B cell (primary cell): ENCODE results near the gene UBAC2. TPM values are rescaled to one million over a fixed set of nuclear protein-coding genes. Genes with fewer than 3 reads are reported as not detected.

Experiments
- ATAC-seq: fragments of 200-7000 bp; cut with Tn5 transposase; one replicate; pipeline ENCODE4 v1.10.0; 2021; ENCODE audit warnings: low read depth, mild to moderate bottlenecking, moderate number of reproducible peaks, moderate library complexity
- CTCF ChIA-PET: fragments of 350-600 bp; sonication (Branson Sonifier 250); formaldehyde crosslinking; loops from one replicate; lab custom pipeline; 2021; ENCODE audit warnings: antibody characterized with exemption, inconsistent platforms; lab: Charles Lee
- POLR2A ChIA-PET: fragments of 350-600 bp; sonication (Branson Sonifier 250); formaldehyde crosslinking; loops from one replicate; lab custom pipeline; 2021; ENCODE audit warnings: antibody characterized with exemption; lab: Charles Lee
- DNase-seq: peaks from one replicate; pipeline ENCODE4 v3.0.0; 2013
- H2AFZ ChIP-seq: 2 replicates; pipeline ENCODE4 v1.6.1; 2012; ENCODE audit warnings: mild to moderate bottlenecking, low read depth, low read length; ENCODE audit not compliant: insufficient read depth, poor library complexity, severe bottlenecking
- H3K27ac ChIP-seq, 2 donors: 1 replicate in 1 of 2; 2 replicates in 1 of 2; pipeline ENCODE4 v1.5.1; 2012 to 2013; ENCODE audit warnings: low read length in 2 of 2, mild to moderate bottlenecking in 2 of 2, moderate library complexity in 1 of 2
- H3K27me3 ChIP-seq, 4 experiments: fragments of 200-600 bp in 1 of 4; sonication (generic) in 1 of 4; replicated peaks in 1 of 4; 1 replicate in 2 of 4; 2 replicates in 2 of 4; pipeline versions ENCODE4 v1.6.1 to v1.7.0; 2013 to 2016; ENCODE audit warnings: low read length in 3 of 4, mild to moderate bottlenecking in 2 of 4, mixed read lengths in 1 of 4, moderate library complexity in 1 of 4; ENCODE audit not compliant: insufficient read depth in 4 of 4, control insufficient read depth in 3 of 4; ENCODE audit errors: control extremely low read depth in 1 of 4
- H3K36me3 ChIP-seq, 2 experiments: replicated peaks in 1 of 2; 1 replicate in 1 of 2; 2 replicates in 1 of 2; pipeline versions ENCODE4 v1.6.1 to v1.7.1; 2013; ENCODE audit warnings: low read length in 1 of 2; ENCODE audit not compliant: insufficient read depth in 2 of 2, control insufficient read depth in 1 of 2; ENCODE audit errors: control extremely low read depth in 1 of 2, extremely low read depth in 1 of 2
- H3K4me1 ChIP-seq, 2 donors: fragments of 200-600 bp in 1 of 2; sonication (generic) in 1 of 2; 1 replicate in 1 of 2; 2 replicates in 1 of 2; pipeline versions ENCODE4 v1.5.1 to v1.6.1; 2013 to 2017; ENCODE audit warnings: low read length in 2 of 2; ENCODE audit not compliant: control insufficient read depth in 2 of 2, insufficient read depth in 2 of 2
- H3K4me2 ChIP-seq: replicated peaks from 2 replicates; pipeline ENCODE3; 2012; ENCODE audit warnings: mild to moderate bottlenecking, low read depth, low read length; ENCODE audit not compliant: poor library complexity, severe bottlenecking
- H3K4me3 ChIP-seq, 5 experiments: fragments of 200-600 bp in 1 of 5; sonication (generic) in 1 of 5; 1 replicate in 3 of 5; 2 replicates in 2 of 5; pipeline versions ENCODE4 v1.5.1 to v1.7.0; 2011 to 2016; ENCODE audit warnings: low read length in 4 of 5, mild to moderate bottlenecking in 4 of 5, low read depth in 2 of 5, control low read depth in 1 of 5, moderate library complexity in 1 of 5; ENCODE audit not compliant: insufficient read depth in 1 of 5; ENCODE audit errors: control extremely low read depth in 1 of 5, extremely low read depth in 1 of 5
- H3K79me2 ChIP-seq: fragments of 200-600 bp; sonication (generic); one replicate; pipeline ENCODE4 v1.6.0; 2016; ENCODE audit warnings: low read length; ENCODE audit not compliant: control insufficient read depth, insufficient read depth
- H3K9ac ChIP-seq: fragments of 200-600 bp; sonication (generic); 2 replicates; pipeline ENCODE4 v1.6.1; 2017; ENCODE audit warnings: mild to moderate bottlenecking, low read length, moderate library complexity
- H3K9me3 ChIP-seq, 3 donors: one replicate each; pipeline versions ENCODE4 v1.6.1 to v1.7.1; 2013; ENCODE audit warnings: low read length in 2 of 3; ENCODE audit not compliant: control insufficient read depth in 2 of 3, insufficient read depth in 1 of 3; ENCODE audit errors: control extremely low read depth in 1 of 3
- H4K20me1 ChIP-seq: 2 replicates; pipeline ENCODE4 v1.6.0; 2012; ENCODE audit warnings: mild to moderate bottlenecking, low read length; ENCODE audit not compliant: insufficient read depth, control insufficient read depth, poor library complexity, severe bottlenecking
- H3K27ac Mint-ChIP-seq: one replicate; pipeline ENCODE4 v1.8.0; 2021; ENCODE audit warnings: mixed read lengths
- H3K27me3 Mint-ChIP-seq: one replicate; pipeline ENCODE4 v1.8.0; 2021; ENCODE audit warnings: mixed read lengths
- H3K4me1 Mint-ChIP-seq: one replicate; pipeline ENCODE4 v1.8.0; 2021; ENCODE audit warnings: mixed read lengths
- H3K4me3 Mint-ChIP-seq: one replicate; pipeline ENCODE4 v1.8.0; 2021; ENCODE audit warnings: mixed read lengths
- H3K9me3 Mint-ChIP-seq: one replicate; pipeline ENCODE4 v1.8.0; 2022; ENCODE audit warnings: mixed read lengths; ENCODE audit not compliant: insufficient read depth
- EZH2 ChIP-seq: IDR thresholded peaks from 2 replicates; pipeline ENCODE4 v1.6.1; 2012; ENCODE audit warnings: borderline replicate concordance, low read depth, mild to moderate bottlenecking, moderate library complexity, low read length; ENCODE audit not compliant: insufficient read depth, poor library complexity, severe bottlenecking
- WGBS: methylation state at CpG from one replicate; pipeline ENCODE4 v1.1.5; 2013; ENCODE audit warnings: missing lambda C conversion rate; ENCODE audit not compliant: insufficient coverage; 5-methylcytosine and 5-hydroxymethylcytosine counted together
- intact Hi-C: fragments of 100-400 bp; cut with micrococcal nuclease; formaldehyde crosslinking; loops from one replicate; pipeline ENCODE4 v1.10.0; 2022
- polyA plus RNA-seq: library from polyadenylated mRNA; depleted of rRNA; stranded (reverse); fragments of >200 nt; gene quantifications from 2 replicates; pipeline ENCODE4 v1.2.3, GENCODE V29; 2012
- total RNA-seq, 2 donors: library from RNA; stranded (reverse); fragments of 120-200 nt in 1 of 2; gene quantifications; 1 replicate in 1 of 2; 2 replicates in 1 of 2; pipeline versions ENCODE4 v1.2.3 to v1.2.4, GENCODE V29; 2013 to 2022
- TF ChIP-seq, protein P1 (sequence below): fragments of 200-600 bp; IDR thresholded peaks from one replicate; pipeline ENCODE4 v1.8.0; 2022; ENCODE audit warnings: antibody characterized with exemption, mild to moderate bottlenecking

UBAC2 gene
- total and polyA plus RNA-seq, 2 donors (not counting 1 experiment from before 2014, with no cell fraction given) = 56.3 to 60.8 TPM

DNA sequence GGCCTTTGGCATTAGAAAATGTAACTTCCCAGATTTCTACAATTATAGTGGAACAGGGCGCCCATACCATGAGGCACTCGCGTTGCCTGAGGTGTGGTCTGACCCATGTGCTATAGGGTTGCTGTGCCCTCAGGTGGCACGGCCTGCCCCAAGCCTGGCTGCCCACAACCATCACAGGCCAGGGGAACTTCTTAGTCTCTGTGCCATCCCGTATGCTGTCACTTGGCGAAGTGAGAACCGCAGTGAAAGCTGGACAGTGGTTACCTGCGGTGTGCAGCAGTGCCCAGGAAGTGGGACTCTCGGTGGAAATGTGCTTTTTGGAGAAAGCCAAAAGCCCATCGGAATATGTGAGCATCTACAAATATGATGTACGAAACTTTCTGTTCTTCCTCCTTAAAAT, 194.8 kb downstream of the UBAC2 start:
- ATAC-seq (no peak), DNase-seq (no peak)
- intact Hi-C loops = no loop called here
- Histone ChIP-seq H3K36me3 (no peaks in the 10 kb centered on the region), H3K27me3 (no peaks in the 10 kb centered on the region), H4K20me1 (no peaks in the 10 kb centered on the region), H3K4me2 (no peak overlapping the region), H3K4me3 (no peak overlapping the region), H2AFZ (no peak overlapping the region), H3K79me2 (peaks cover under 1% of the 10 kb centered on the region), H3K4me1 (no peaks in the 10 kb centered on the region), H3K9me3 (peaks cover 0 to 8% (median 0%) of the 10 kb centered on the region in 3 donors), H3K27ac (no peak overlapping the region), H3K9ac (no peak overlapping the region)
- Mint-ChIP-seq H3K4me1 (no peaks in the 10 kb centered on the region), H3K27ac (no peak overlapping the region), H3K9me3 (no peaks in the 10 kb centered on the region), H3K4me3 (no peak overlapping the region), H3K27me3 (no peaks in the 10 kb centered on the region)
- ChIA-PET CTCF (interaction anchor here (2.3 kb wide), 1 partner anchor 41 kb away, joined by 8 read pairs; no protein-coding TSS in a partner anchor), POLR2A (no interaction called here)
- over 99% methylated on average over 11 of the region's 11 CpGs for WGBS
- no peak for TF ChIP-seq EZH2
- TF ChIP-seq, protein P1, sequence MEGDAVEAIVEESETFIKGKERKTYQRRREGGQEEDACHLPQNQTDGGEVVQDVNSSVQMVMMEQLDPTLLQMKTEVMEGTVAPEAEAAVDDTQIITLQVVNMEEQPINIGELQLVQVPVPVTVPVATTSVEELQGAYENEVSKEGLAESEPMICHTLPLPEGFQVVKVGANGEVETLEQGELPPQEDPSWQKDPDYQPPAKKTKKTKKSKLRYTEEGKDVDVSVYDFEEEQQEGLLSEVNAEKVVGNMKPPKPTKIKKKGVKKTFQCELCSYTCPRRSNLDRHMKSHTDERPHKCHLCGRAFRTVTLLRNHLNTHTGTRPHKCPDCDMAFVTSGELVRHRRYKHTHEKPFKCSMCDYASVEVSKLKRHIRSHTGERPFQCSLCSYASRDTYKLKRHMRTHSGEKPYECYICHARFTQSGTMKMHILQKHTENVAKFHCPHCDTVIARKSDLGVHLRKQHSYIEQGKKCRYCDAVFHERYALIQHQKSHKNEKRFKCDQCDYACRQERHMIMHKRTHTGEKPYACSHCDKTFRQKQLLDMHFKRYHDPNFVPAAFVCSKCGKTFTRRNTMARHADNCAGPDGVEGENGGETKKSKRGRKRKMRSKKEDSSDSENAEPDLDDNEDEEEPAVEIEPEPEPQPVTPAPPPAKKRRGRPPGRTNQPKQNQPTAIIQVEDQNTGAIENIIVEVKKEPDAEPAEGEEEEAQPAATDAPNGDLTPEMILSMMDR = no peak

DNA sequence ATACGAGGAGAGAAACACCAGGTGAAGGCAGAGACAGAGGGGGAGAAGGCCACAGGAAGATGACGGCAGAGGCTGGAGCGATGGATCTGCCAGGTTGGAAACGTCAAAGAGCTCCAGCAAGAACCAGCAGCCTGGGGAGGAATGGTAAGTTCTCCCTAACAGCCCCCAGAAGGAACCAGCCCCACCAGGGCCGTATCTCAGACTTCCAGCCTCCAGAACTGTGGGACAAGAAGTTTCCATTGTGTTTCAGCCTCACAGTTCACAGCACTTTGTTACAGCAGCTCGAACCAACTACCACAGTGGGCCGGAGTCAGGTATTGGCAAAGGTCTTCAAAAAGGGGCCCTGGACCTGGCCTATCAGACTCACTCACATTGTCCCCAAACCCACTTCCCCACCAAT, 195.8 kb downstream of the UBAC2 start:
- no peaks in the 10 kb centered on the region for H3K4me1 ChIP-seq
- TF ChIP-seq EZH2 = no peak
- TF ChIP-seq, protein P1 = no peak
- peaks cover 0 to 8% (median 0%) of the 10 kb centered on the region in 3 donors for H3K9me3 ChIP-seq
- ChIA-PET POLR2A (no interaction called here), CTCF (interaction anchor here (1.9 kb wide), 1 partner anchor 40 kb away, joined by 6 read pairs; no protein-coding TSS in a partner anchor)
- no peaks in the 10 kb centered on the region for H4K20me1 ChIP-seq
- intact Hi-C loops = no loop called here
- 98% methylated on average over 4 of the region's 7 CpGs for WGBS
- H3K27me3 ChIP-seq = no peaks in the 10 kb centered on the region
- H3K36me3 ChIP-seq = no peaks in the 10 kb centered on the region
- H3K27ac ChIP-seq = no peak overlapping the region
- H3K4me3 ChIP-seq = no peak overlapping the region
- H3K79me2 ChIP-seq = no peaks in the 10 kb centered on the region
- no peak overlapping the region for H3K4me2 ChIP-seq
- H3K4me3 Mint-ChIP-seq = no peak overlapping the region
- no peaks in the 10 kb centered on the region for H3K4me1 Mint-ChIP-seq
- DNase-seq = no peak
- H2AFZ ChIP-seq = no peak overlapping the region
- no peaks in the 10 kb centered on the region for H3K27me3 Mint-ChIP-seq
- no peak for ATAC-seq
- no peak overlapping the region for H3K9ac ChIP-seq
- no peaks in the 10 kb centered on the region for H3K9me3 Mint-ChIP-seq
- no peak overlapping the region for H3K27ac Mint-ChIP-seq
